Keratinocyte (primary cell): ENCODE results near the gene HIC2. TPM values are rescaled to one million over a fixed set of nuclear protein-coding genes. Genes with fewer than 3 reads are reported as not detected.

Source experiments
- DNase-seq: peaks from one replicate; pipeline ENCODE4 v3.0.0-alpha.2; 2011; ENCODE audit warnings: low read depth, missing footprints, low spot score
- FAIRE-seq: peaks from 2 replicates; lab custom pipeline; 2011; peaks lifted over from hg19 to GRCh38; lab: Jason Lieb, UNC
- H2AFZ ChIP-seq: 2 replicates; pipeline ENCODE4 v1.6.0; 2012; ENCODE audit warnings: low read length, control low read depth, inconsistent platforms; ENCODE audit not compliant: control insufficient read depth
- H3K27ac ChIP-seq: 2 replicates; pipeline ENCODE4 v1.5.1; 2011; ENCODE audit warnings: low read length; ENCODE audit not compliant: control insufficient read depth, insufficient read depth
- H3K27me3 ChIP-seq: 3 replicates; pipeline ENCODE4 v1.6.0; 2011; ENCODE audit warnings: low read length; ENCODE audit not compliant: control insufficient read depth, insufficient read depth; ENCODE audit errors: extremely low read depth
- H3K36me3 ChIP-seq, 2 experiments: 2 replicates in 1 of 2; 3 replicates in 1 of 2; pipeline ENCODE4 v1.5.1; 2011; ENCODE audit warnings: low read length in 2 of 2, mild to moderate bottlenecking in 1 of 2; ENCODE audit not compliant: control insufficient read depth in 2 of 2, insufficient read depth in 2 of 2; ENCODE audit errors: extremely low read depth in 1 of 2
- H3K4me1 ChIP-seq: 3 replicates; pipeline ENCODE4 v1.5.1; 2011; ENCODE audit warnings: low read length; ENCODE audit not compliant: control insufficient read depth, insufficient read depth; ENCODE audit errors: extremely low read depth
- H3K4me2 ChIP-seq: 3 replicates; pipeline ENCODE4 v1.6.0; 2011; ENCODE audit warnings: low read depth, low read length; ENCODE audit not compliant: control insufficient read depth, insufficient read depth; ENCODE audit errors: extremely low read depth
- H3K4me3 ChIP-seq, 3 experiments: fragments of 200-600 bp in 1 of 3; sonication (generic) in 1 of 3; 2 replicates in 2 of 3; 3 replicates in 1 of 3; pipeline ENCODE4 v1.5.1; 2011 to 2016; ENCODE audit warnings: low read length in 3 of 3, mild to moderate bottlenecking in 3 of 3, control low read depth in 2 of 3, inconsistent platforms in 1 of 3, low read depth in 1 of 3, mixed read lengths in 1 of 3, mixed run types in 1 of 3, moderate library complexity in 1 of 3; ENCODE audit not compliant: control insufficient read depth in 2 of 3, insufficient read depth in 2 of 3; ENCODE audit errors: extremely low read depth in 1 of 3
- H3K79me2 ChIP-seq: 2 replicates; pipeline ENCODE4 v1.6.0; 2012; ENCODE audit warnings: low read length; ENCODE audit not compliant: control insufficient read depth, insufficient read depth
- H3K9ac ChIP-seq: 3 replicates; pipeline ENCODE4 v1.6.0; 2011; ENCODE audit warnings: low read length; ENCODE audit not compliant: control insufficient read depth, insufficient read depth; ENCODE audit errors: extremely low read depth
- H3K9me1 ChIP-seq: 3 replicates; pipeline ENCODE4 v1.6.0; 2011; ENCODE audit warnings: low read length; ENCODE audit not compliant: control insufficient read depth, insufficient read depth; ENCODE audit errors: extremely low read depth
- H3K9me3 ChIP-seq: 2 replicates; pipeline ENCODE4 v1.5.1; 2012; ENCODE audit warnings: low read depth, low read length; ENCODE audit not compliant: control insufficient read depth
- H4K20me1 ChIP-seq: 3 replicates; pipeline ENCODE4 v1.6.0; 2011; ENCODE audit warnings: low read length; ENCODE audit not compliant: control insufficient read depth, insufficient read depth; ENCODE audit errors: extremely low read depth
- EZH2 ChIP-seq: IDR thresholded peaks from one replicate; pipeline ENCODE4 v1.6.1; 2012; ENCODE audit warnings: inconsistent platforms, mild to moderate bottlenecking, low read length, moderate library complexity
- dilution Hi-C: fragments of 300-500 bp; cut with MboI; formaldehyde crosslinking; loops from one replicate; pipeline ENCODE4 v1.7.0; 2020; ENCODE audit warnings: low sequenced_read_pairs; ENCODE audit not compliant: extremely low pct_ligation_motif_present
- polyA plus RNA-seq, 5 experiments: library from polyadenylated mRNA; depleted of rRNA in 3 of 5; stranded (reverse) in 3 of 5; stranded (forward) in 1 of 5; unstranded in 1 of 5; fragments of >200 nt; gene quantifications; 1 replicate in 1 of 5; 2 replicates in 3 of 5; 3 replicates in 1 of 5; pipeline versions ENCODE4 v1.2.1 to v1.2.3, GENCODE V29; 2011 to 2012; ENCODE audit warnings: missing spikeins in 2 of 5, low read depth in 1 of 5, low replicate concordance in 1 of 5
- TF ChIP-seq, protein P1 (sequence below), 3 experiments: IDR thresholded peaks in 1 of 3; conservative IDR thresholded peaks in 1 of 3; optimal IDR thresholded peaks in 1 of 3; 2 replicates in 2 of 3; 3 replicates in 1 of 3; pipeline versions ENCODE3 to v1.5.1; 2011; ENCODE audit warnings: low read length in 3 of 3, mild to moderate bottlenecking in 3 of 3, moderate library complexity in 2 of 3, control low read depth in 1 of 3, inconsistent platforms in 1 of 3; ENCODE audit not compliant: insufficient read depth in 2 of 3; ENCODE audit errors: extremely low read depth in 1 of 3

Gene HIC2
- polyA plus RNA-seq, 1 donor (not counting 4 experiments of a cell fraction or from before 2014, with no cell fraction given) = 1.2 TPM

DNA sequence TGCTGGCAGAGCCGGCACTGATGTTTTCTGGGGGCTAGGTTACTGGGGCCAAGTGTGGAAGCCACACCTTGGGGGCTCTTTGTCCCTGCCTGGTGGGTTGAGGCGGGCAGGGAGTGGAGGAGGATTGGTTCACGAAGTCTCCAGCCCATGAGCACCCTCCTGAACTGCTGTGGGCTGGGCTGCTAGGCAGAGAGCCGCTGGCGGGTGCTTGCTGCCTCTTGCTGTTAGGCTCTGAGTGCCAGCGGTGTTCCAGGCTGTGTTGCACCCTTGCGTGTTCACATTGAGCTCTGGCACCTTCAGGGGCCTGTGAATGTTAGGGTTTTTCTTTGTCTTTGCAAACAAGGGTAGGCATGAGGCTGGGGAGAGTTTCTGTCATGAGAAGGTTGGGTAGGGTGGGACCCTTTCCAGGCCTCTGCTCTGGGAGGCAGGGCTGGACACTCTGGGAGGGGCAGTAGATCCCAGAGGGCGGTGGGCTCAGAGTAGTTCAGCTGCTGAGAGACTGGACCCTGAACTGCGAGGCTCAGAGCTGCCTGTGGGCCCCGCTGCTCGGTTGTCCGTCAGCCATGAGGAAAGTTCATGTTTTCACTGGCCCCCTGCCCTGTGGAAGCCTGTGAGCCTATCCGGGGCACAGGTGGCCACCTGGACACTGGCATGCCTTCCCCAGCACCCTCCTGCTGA is 26.0 kb downstream of the HIC2 start:
- dilution Hi-C loops = no loop called here

GRCh38 chr22:21443735-21444421 is 26.7 kb downstream of the HIC2 start:
- H2AFZ ChIP-seq = no peak overlapping the region
- TF ChIP-seq EZH2 = no peak
- TF ChIP-seq, protein P1, sequence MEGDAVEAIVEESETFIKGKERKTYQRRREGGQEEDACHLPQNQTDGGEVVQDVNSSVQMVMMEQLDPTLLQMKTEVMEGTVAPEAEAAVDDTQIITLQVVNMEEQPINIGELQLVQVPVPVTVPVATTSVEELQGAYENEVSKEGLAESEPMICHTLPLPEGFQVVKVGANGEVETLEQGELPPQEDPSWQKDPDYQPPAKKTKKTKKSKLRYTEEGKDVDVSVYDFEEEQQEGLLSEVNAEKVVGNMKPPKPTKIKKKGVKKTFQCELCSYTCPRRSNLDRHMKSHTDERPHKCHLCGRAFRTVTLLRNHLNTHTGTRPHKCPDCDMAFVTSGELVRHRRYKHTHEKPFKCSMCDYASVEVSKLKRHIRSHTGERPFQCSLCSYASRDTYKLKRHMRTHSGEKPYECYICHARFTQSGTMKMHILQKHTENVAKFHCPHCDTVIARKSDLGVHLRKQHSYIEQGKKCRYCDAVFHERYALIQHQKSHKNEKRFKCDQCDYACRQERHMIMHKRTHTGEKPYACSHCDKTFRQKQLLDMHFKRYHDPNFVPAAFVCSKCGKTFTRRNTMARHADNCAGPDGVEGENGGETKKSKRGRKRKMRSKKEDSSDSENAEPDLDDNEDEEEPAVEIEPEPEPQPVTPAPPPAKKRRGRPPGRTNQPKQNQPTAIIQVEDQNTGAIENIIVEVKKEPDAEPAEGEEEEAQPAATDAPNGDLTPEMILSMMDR (optimal IDR thresholded peaks at IDR 0.05 in 1 of 3, IDR thresholded peaks at IDR 0.05 in 1 of 3, conservative IDR thresholded peaks at IDR 0.05 in 1 of 3; ENCODE audit: extremely low read depth in 1 of 3, insufficient read depth in 2 of 3, low read length in 3 of 3) = no peak
- H3K9ac ChIP-seq = no peak overlapping the region
- no peaks in the 10 kb centered on the region for H3K9me3 ChIP-seq
- no peaks in the 10 kb centered on the region for H3K27me3 ChIP-seq
- H3K79me2 ChIP-seq = no peaks in the 10 kb centered on the region
- FAIRE-seq (no peak), DNase-seq (no peak)
- H3K4me3 ChIP-seq = no peak overlapping the region
- H4K20me1 ChIP-seq = peaks cover 8% of the 10 kb centered on the region
- H3K36me3 ChIP-seq = peaks cover 12 to 21% of the 10 kb centered on the region in 2 experiments
- H3K27ac ChIP-seq = no peak overlapping the region
- dilution Hi-C loops = no loop called here
- no peak overlapping the region for H3K4me2 ChIP-seq
- no peaks in the 10 kb centered on the region for H3K9me1 ChIP-seq
- no peaks in the 10 kb centered on the region for H3K4me1 ChIP-seq

More for the DNA sequence above, 26.0 kb downstream of the HIC2 start:
- peaks cover 3% of the 10 kb centered on the region for H4K20me1 ChIP-seq
- peaks cover 12 to 21% of the 10 kb centered on the region in 2 experiments for H3K36me3 ChIP-seq
- no peak overlapping the region for H3K4me3 ChIP-seq
- FAIRE-seq (no peak), DNase-seq (no peak)
- H3K4me2 ChIP-seq = no peak overlapping the region
- no peaks in the 10 kb centered on the region for H3K27me3 ChIP-seq
- no peak overlapping the region for H3K27ac ChIP-seq
- no peak overlapping the region for H2AFZ ChIP-seq
- no peaks in the 10 kb centered on the region for H3K9me1 ChIP-seq
- H3K9ac ChIP-seq = no peak overlapping the region
- no peaks in the 10 kb centered on the region for H3K4me1 ChIP-seq
- H3K9me3 ChIP-seq = no peaks in the 10 kb centered on the region
- TF ChIP-seq, protein P1 (optimal IDR thresholded peaks at IDR 0.05 in 1 of 3, IDR thresholded peaks at IDR 0.05 in 1 of 3, conservative IDR thresholded peaks at IDR 0.05 in 1 of 3; ENCODE audit: extremely low read depth in 1 of 3, insufficient read depth in 2 of 3, low read length in 3 of 3) = no peak
- no peak for TF ChIP-seq EZH2
- H3K79me2 ChIP-seq = no peaks in the 10 kb centered on the region
